Astrocyte (in vitro differentiated cells and primary cell): ENCODE results near the gene FOXA2. TPM values are rescaled to one million over a fixed set of nuclear protein-coding genes. Genes with fewer than 3 reads are reported as not detected.

Experiments
- DNase-seq: peaks from one replicate; pipeline ENCODE4 v3.0.0-alpha.2; 2010; ENCODE audit warnings: low read depth
- FAIRE-seq: peaks from 2 replicates; lab custom pipeline; 2011; peaks lifted over from hg19 to GRCh38; lab: Jason Lieb, UNC
- H2AFZ ChIP-seq: 2 replicates; pipeline ENCODE4 v1.6.0; 2012; ENCODE audit warnings: low read depth, low read length, inconsistent platforms
- H3K27ac ChIP-seq: 2 replicates; pipeline ENCODE4 v1.5.1; 2011; ENCODE audit warnings: low read depth, low read length, inconsistent platforms
- H3K27me3 ChIP-seq: 2 replicates; pipeline ENCODE4 v1.6.0; 2011; ENCODE audit warnings: low read length, inconsistent platforms; ENCODE audit not compliant: insufficient read depth
- H3K36me3 ChIP-seq: 2 replicates; pipeline ENCODE4 v1.5.1; 2011; ENCODE audit warnings: low read length, inconsistent platforms; ENCODE audit not compliant: insufficient read depth
- H3K4me1 ChIP-seq: 2 replicates; pipeline ENCODE4 v1.5.1; 2011; ENCODE audit warnings: low read length, inconsistent platforms; ENCODE audit not compliant: insufficient read depth
- H3K4me2 ChIP-seq: 2 replicates; pipeline ENCODE4 v1.6.0; 2012; ENCODE audit warnings: low read length, inconsistent platforms
- H3K4me3 ChIP-seq: 2 replicates; pipeline ENCODE4 v1.5.1; 2011; ENCODE audit warnings: low read depth, mild to moderate bottlenecking, low read length, inconsistent platforms; ENCODE audit not compliant: insufficient read depth
- H3K79me2 ChIP-seq: 2 replicates; pipeline ENCODE4 v1.6.0; 2012; ENCODE audit warnings: mild to moderate bottlenecking, low read length, inconsistent platforms; ENCODE audit not compliant: insufficient read depth
- H3K9ac ChIP-seq: 2 replicates; pipeline ENCODE4 v1.6.0; 2012; ENCODE audit warnings: mild to moderate bottlenecking, low read length, inconsistent platforms
- H3K9me3 ChIP-seq: 2 replicates; pipeline ENCODE4 v1.5.1; 2012; ENCODE audit warnings: low read depth, mild to moderate bottlenecking, low read length, inconsistent platforms; ENCODE audit not compliant: insufficient read depth
- H4K20me1 ChIP-seq: 2 replicates; pipeline ENCODE4 v1.6.0; 2012; ENCODE audit warnings: low read length, inconsistent platforms; ENCODE audit not compliant: insufficient read depth
- H3K27ac Mint-ChIP-seq: one replicate; pipeline ENCODE4 v1.8.0; 2021; ENCODE audit warnings: mild to moderate bottlenecking, mixed read lengths; ENCODE audit not compliant: unreplicated experiment
- H3K27me3 Mint-ChIP-seq: one replicate; pipeline ENCODE4 v1.8.0; 2021; ENCODE audit warnings: low read depth, mixed read lengths; ENCODE audit not compliant: unreplicated experiment
- H3K36me3 Mint-ChIP-seq: one replicate; pipeline ENCODE4 v1.8.0; 2021; ENCODE audit warnings: low read depth, mixed read lengths; ENCODE audit not compliant: unreplicated experiment
- H3K4me1 Mint-ChIP-seq: one replicate; pipeline ENCODE4 v1.8.0; 2021; ENCODE audit warnings: low read depth, mixed read lengths; ENCODE audit not compliant: unreplicated experiment
- H3K4me3 Mint-ChIP-seq: one replicate; pipeline ENCODE4 v1.8.0; 2021; ENCODE audit warnings: mild to moderate bottlenecking, moderate library complexity, mixed read lengths; ENCODE audit not compliant: unreplicated experiment
- H3K9me3 Mint-ChIP-seq: one replicate; pipeline ENCODE4 v1.8.0; 2021; ENCODE audit warnings: mild to moderate bottlenecking, mixed read lengths; ENCODE audit not compliant: unreplicated experiment
- CTCF ChIP-seq: IDR thresholded peaks from 2 replicates; pipeline ENCODE4 v1.5.1; 2011; ENCODE audit warnings: low read depth, mild to moderate bottlenecking, inconsistent platforms, low read length, moderate library complexity; ENCODE audit not compliant: insufficient read depth
- EZH2 ChIP-seq: IDR thresholded peaks from 2 replicates; pipeline ENCODE4 v1.6.1; 2012; ENCODE audit warnings: mild to moderate bottlenecking, low read length, inconsistent platforms; ENCODE audit not compliant: insufficient read depth
- total RNA-seq: library from RNA; stranded (reverse); gene quantifications from 2 replicates; pipeline ENCODE4 v1.2.1, GENCODE V29; 2021

The FOXA2 gene
- total RNA-seq, 1 donor from 2014 or later = not detected

- no peak for FAIRE-seq
Observed at GRCh38 chr20:22544462-22544861, 39.9 kb downstream of the FOXA2 start.

DNA sequence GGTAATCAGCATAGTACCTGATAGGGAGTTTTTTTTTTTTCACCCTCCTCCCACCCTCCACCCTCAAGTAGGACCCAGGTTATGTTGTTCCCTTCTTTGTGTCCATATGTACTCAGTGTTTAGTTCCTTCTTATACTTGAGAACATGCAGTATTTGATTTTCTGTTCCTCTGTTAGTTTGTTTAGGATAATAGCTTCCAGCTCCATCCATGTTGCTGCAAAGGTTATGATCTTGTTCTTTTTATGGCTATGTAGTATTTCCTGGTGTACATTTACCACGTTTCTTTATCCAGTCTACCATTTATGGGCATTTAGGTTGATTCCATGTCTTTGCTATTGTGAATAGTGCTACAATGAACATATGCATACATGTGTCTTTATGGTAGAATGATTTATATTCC is 41.9 kb downstream of the FOXA2 start:
- H3K4me3 ChIP-seq = no peak overlapping the region
- no peak overlapping the region for H3K27ac ChIP-seq
- DNase-seq = no peak
- Mint-ChIP-seq H3K4me3 (no peak overlapping the region), H3K36me3 (no peaks in the 10 kb centered on the region), H3K9me3 (peaks cover 2% of the 10 kb centered on the region), H3K27me3 (peaks cover 45% of the 10 kb centered on the region), H3K27ac (no peak overlapping the region), H3K4me1 (no peaks in the 10 kb centered on the region)
- H3K9ac ChIP-seq = no peak overlapping the region
- H3K4me1 ChIP-seq = no peaks in the 10 kb centered on the region
- no peak overlapping the region for H3K4me2 ChIP-seq
- no peaks in the 10 kb centered on the region for H3K27me3 ChIP-seq
- H3K9me3 ChIP-seq = no peaks in the 10 kb centered on the region
- H3K79me2 ChIP-seq = no peaks in the 10 kb centered on the region
- no peaks in the 10 kb centered on the region for H4K20me1 ChIP-seq
- TF ChIP-seq CTCF = no peak
- TF ChIP-seq EZH2 = no peak
- no peaks in the 10 kb centered on the region for H3K36me3 ChIP-seq
- no peak for FAIRE-seq
- no peak overlapping the region for H2AFZ ChIP-seq

More at GRCh38 chr20:22544462-22544861, 39.9 kb downstream of the FOXA2 start:
- H3K9me3 Mint-ChIP-seq = peaks cover 2% of the 10 kb centered on the region
- Histone ChIP-seq H2AFZ (no peak overlapping the region), H3K27me3 (no peaks in the 10 kb centered on the region), H3K9ac (no peak overlapping the region), H3K79me2 (no peaks in the 10 kb centered on the region), H3K27ac (no peak overlapping the region), H3K9me3 (no peaks in the 10 kb centered on the region), H3K4me3 (no peak overlapping the region), H3K4me2 (no peak overlapping the region), H3K36me3 (no peaks in the 10 kb centered on the region), H3K4me1 (no peaks in the 10 kb centered on the region), H4K20me1 (no peaks in the 10 kb centered on the region)
- DNase-seq = no peak
- no peaks in the 10 kb centered on the region for H3K4me1 Mint-ChIP-seq
- no peaks in the 10 kb centered on the region for H3K36me3 Mint-ChIP-seq
- peaks cover 47% of the 10 kb centered on the region for H3K27me3 Mint-ChIP-seq
- no peak overlapping the region for H3K4me3 Mint-ChIP-seq
- no peak for TF ChIP-seq CTCF
- TF ChIP-seq EZH2 = no peak
- H3K27ac Mint-ChIP-seq = no peak overlapping the region

DNA sequence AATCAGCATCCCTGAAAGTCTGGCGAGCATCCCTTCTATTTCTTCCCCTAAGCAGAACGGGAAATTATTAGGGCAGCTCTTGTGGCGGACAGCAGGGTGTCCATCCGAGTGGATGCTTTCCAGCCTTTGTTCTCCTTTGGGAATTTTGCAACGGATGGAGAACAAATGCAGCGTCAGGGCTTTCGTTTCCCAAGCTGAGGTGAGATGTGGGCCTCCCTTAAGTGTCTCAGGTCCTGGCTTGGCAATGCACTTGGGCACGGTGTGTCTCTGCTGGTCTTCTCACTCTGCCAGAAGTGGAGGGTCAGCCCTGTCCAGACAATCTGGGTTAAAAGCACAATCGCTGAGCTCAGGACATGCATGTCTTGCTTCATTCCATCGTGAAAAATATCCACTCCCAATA is 43.5 kb downstream of the FOXA2 start:
- H3K79me2 ChIP-seq = no peaks in the 10 kb centered on the region
- no peak overlapping the region for H3K9ac ChIP-seq
- no peaks in the 10 kb centered on the region for H3K4me1 ChIP-seq
- Mint-ChIP-seq H3K36me3 (peaks cover 2% of the 10 kb centered on the region), H3K9me3 (peaks cover 11% of the 10 kb centered on the region), H3K27ac (no peak overlapping the region), H3K27me3 (peaks cover 53% of the 10 kb centered on the region), H3K4me1 (no peaks in the 10 kb centered on the region), H3K4me3 (no peak overlapping the region)
- no peak for DNase-seq
- TF ChIP-seq CTCF (no peak), EZH2 (no peak)
- no peaks in the 10 kb centered on the region for H3K36me3 ChIP-seq
- no peak overlapping the region for H3K4me3 ChIP-seq
- no peak for FAIRE-seq
- no peaks in the 10 kb centered on the region for H4K20me1 ChIP-seq
- no peaks in the 10 kb centered on the region for H3K27me3 ChIP-seq
- H3K4me2 ChIP-seq = no peak overlapping the region
- H2AFZ ChIP-seq = no peak overlapping the region
- no peaks in the 10 kb centered on the region for H3K9me3 ChIP-seq
- no peak overlapping the region for H3K27ac ChIP-seq
